Upper lobe of left lung (tissue), 6 donors: ENCODE results near the gene ARMC7. TPM values are rescaled to one million over a fixed set of nuclear protein-coding genes. Genes with fewer than 3 reads are reported as not detected.

ENCODE experiments used
- ATAC-seq, 2 donors: fragments of 200-7000 bp; cut with Tn5 transposase; one replicate each; pipeline ENCODE4 v1.9.1; 2022; ENCODE audit warnings: mild to moderate bottlenecking in 2 of 2, moderate library complexity in 2 of 2; ENCODE audit not compliant: low FRiP score in 2 of 2
- DNase-seq, 2 donors: peaks; one replicate each; pipeline ENCODE4 v3.0.0-alpha.2; 2019 to 2020
- H3K27ac ChIP-seq, 4 donors: fragments of 200-600 bp; sonication (generic); one replicate each; pipeline ENCODE4 v1.5.1; 2016 to 2019
- H3K27me3 ChIP-seq, 4 donors: fragments of 200-600 bp; sonication (generic); one replicate each; pipeline ENCODE4 v1.5.1; 2017 to 2019
- H3K36me3 ChIP-seq, 4 donors: fragments of 200-600 bp; sonication (generic); one replicate each; pipeline ENCODE4 v1.5.1; 2016 to 2019
- H3K4me1 ChIP-seq, 4 donors: fragments of 200-600 bp; sonication (generic); one replicate each; pipeline ENCODE4 v1.5.1; 2018 to 2019
- H3K4me3 ChIP-seq, 4 donors: fragments of 200-600 bp; sonication (generic); one replicate each; pipeline ENCODE4 v1.5.1; 2017 to 2019; ENCODE audit warnings: mild to moderate bottlenecking in 2 of 4, moderate library complexity in 1 of 4
- H3K9me3 ChIP-seq, 4 donors: fragments of 200-600 bp; sonication (generic); one replicate each; pipeline ENCODE4 v1.5.1; 2018 to 2019
- EP300 ChIP-seq, 4 donors: sonication (generic); formaldehyde crosslinking; IDR thresholded peaks; one replicate each; pipeline ENCODE4 v1.5.1; 2017; ENCODE audit warnings: antibody characterized with exemption in 4 of 4, control low read depth in 2 of 4
- POLR2A ChIP-seq, 4 donors: fragments of 450-650 bp; IDR thresholded peaks; one replicate each; pipeline ENCODE4 v1.5.1; 2016 to 2017; ENCODE audit warnings: antibody characterized with exemption in 4 of 4, mild to moderate bottlenecking in 2 of 4
- POLR2AphosphoS5 ChIP-seq, 2 donors: sonication (generic); formaldehyde crosslinking; IDR thresholded peaks; one replicate each; pipeline ENCODE4 v1.5.1; 2017; ENCODE audit warnings: antibody characterized with exemption in 2 of 2
- WGBS, 2 donors: methylation state at CpG; one replicate each; pipeline ENCODE4 v1.1.5; 2017 to 2018; 5-methylcytosine and 5-hydroxymethylcytosine counted together
- total RNA-seq, 6 donors: library from RNA; depleted of rRNA in 4 of 6; stranded (reverse); fragments of >200 nt in 4 of 6; gene quantifications; one replicate each; pipeline versions ENCODE4 v1.1.0 to v1.2.1, GENCODE V29; 2016 to 2021
- TF ChIP-seq, protein P1 (sequence below), 6 experiments: fragments of 450-650 bp in 4 of 6; fragments of 200-600 bp in 2 of 6; sonication (generic) in 2 of 6; IDR thresholded peaks; one replicate each; pipeline ENCODE4 v1.5.1; 2016 to 2019; ENCODE audit warnings: antibody characterized with exemption in 6 of 6
- donor health status: DM: no; HTN: no; CAD: no; lungs with moderate emphysema.
- donor health status: DM: no; HTN: yes; CAD: no; lungs with severe emphysema.

ARMC7 gene
- total RNA-seq, 6 donors from 2014 or later = 7.3 to 29.5 (median 16.6) TPM

DNA sequence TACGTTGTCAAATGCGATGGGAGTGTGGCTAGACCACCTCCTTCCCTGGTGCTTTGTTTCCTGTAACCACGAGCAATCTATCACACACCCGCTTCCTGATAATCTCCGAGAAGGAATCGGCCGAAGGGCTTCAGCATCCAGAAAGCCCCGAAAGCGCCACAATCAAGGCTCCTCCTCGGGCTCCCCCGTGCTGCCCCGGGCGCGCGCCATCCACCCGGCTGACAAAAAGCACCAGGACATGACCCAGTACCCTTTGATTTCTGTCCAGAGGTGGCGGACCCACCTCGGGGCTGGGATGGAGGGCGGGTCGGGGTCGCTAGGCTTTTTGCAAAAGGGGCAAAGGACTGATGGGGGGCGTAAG, 743 bp upstream of the ARMC7 start:
- Histone ChIP-seq H3K4me1 (peaks cover 28 to 54% (median 47%) of the 10 kb centered on the region in 4 donors), H3K27me3 (no peaks in the 10 kb centered on the region), H3K9me3 (no peaks in the 10 kb centered on the region), H3K36me3 (peaks cover 2 to 18% (median 4%) of the 10 kb centered on the region in 4 donors), H3K27ac (peak overlapping the region in 2 of 4 donors; percentile 81 to 92), H3K4me3 (peak overlapping the region; percentile 62 to 92 (median 75))
- TF ChIP-seq POLR2A (IDR thresholded peaks at IDR 0.05) (no peak), POLR2AphosphoS5 (IDR thresholded peaks at IDR 0.05) (no peak), EP300 (IDR thresholded peaks at IDR 0.05) (no peak)
- TF ChIP-seq, protein P1, sequence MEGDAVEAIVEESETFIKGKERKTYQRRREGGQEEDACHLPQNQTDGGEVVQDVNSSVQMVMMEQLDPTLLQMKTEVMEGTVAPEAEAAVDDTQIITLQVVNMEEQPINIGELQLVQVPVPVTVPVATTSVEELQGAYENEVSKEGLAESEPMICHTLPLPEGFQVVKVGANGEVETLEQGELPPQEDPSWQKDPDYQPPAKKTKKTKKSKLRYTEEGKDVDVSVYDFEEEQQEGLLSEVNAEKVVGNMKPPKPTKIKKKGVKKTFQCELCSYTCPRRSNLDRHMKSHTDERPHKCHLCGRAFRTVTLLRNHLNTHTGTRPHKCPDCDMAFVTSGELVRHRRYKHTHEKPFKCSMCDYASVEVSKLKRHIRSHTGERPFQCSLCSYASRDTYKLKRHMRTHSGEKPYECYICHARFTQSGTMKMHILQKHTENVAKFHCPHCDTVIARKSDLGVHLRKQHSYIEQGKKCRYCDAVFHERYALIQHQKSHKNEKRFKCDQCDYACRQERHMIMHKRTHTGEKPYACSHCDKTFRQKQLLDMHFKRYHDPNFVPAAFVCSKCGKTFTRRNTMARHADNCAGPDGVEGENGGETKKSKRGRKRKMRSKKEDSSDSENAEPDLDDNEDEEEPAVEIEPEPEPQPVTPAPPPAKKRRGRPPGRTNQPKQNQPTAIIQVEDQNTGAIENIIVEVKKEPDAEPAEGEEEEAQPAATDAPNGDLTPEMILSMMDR (IDR thresholded peaks at IDR 0.05) = no peak
- 11 to 18% methylated on average over 10 to 14 of the region's 22 CpGs for whole genome bisulfite sequencing, 2 donors
- DNase-seq = no peak
- no peak for ATAC-seq

DNA sequence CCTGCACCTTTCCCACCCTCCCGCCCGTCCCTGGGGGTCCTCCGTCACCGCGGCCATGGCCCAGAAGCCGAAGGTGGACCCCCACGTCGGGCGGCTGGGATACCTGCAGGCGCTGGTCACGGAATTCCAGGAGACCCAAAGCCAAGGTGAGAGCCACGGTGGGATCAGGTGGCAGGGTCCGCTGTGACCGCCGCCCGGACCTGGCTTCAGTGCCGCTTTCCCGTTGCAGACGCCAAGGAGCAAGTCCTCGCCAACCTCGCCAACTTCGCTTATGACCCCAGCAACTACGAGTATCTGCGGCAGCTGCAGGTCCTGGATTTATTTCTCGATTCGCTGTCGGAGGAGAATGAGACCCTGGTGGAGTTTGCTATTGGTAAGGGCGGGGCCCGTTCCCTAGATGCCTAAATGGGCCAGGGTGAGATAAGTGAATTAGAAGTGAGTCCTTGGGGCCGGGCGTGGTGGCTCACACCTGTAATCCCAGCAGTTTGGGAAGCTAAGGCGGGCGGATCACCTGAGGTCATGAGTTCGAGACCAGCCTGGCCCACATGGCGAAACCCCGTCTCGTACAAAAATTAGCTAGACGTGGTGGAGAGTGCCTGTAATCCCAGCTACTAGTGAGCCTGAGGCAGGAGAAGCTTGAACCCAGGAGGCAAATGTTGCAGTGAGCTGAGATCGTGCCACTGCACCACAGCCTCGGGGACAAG, 617 bp downstream of the ARMC7 start:
- H3K36me3 ChIP-seq = peaks cover 0 to 4% (median 0%) of the 10 kb centered on the region in 4 donors
- ATAC-seq (peak in 1 of 2 donors; percentile 9), DNase-seq (peak in 1 of 2 donors; percentile 50)
- H3K4me1 ChIP-seq = peaks cover 40 to 58% (median 49%) of the 10 kb centered on the region in 4 donors
- WGBS, 2 donors = 14 to 53% methylated on average over 19 to 40 of the region's 40 CpGs
- peak overlapping the region; percentile 62 to 92 (median 75) for H3K4me3 ChIP-seq
- TF ChIP-seq, protein P1 (IDR thresholded peaks at IDR 0.05) = no peak
- H3K9me3 ChIP-seq = no peaks in the 10 kb centered on the region
- peak overlapping the region; percentile 70 to 92 (median 84) for H3K27ac ChIP-seq
- H3K27me3 ChIP-seq = no peaks in the 10 kb centered on the region

DNA sequence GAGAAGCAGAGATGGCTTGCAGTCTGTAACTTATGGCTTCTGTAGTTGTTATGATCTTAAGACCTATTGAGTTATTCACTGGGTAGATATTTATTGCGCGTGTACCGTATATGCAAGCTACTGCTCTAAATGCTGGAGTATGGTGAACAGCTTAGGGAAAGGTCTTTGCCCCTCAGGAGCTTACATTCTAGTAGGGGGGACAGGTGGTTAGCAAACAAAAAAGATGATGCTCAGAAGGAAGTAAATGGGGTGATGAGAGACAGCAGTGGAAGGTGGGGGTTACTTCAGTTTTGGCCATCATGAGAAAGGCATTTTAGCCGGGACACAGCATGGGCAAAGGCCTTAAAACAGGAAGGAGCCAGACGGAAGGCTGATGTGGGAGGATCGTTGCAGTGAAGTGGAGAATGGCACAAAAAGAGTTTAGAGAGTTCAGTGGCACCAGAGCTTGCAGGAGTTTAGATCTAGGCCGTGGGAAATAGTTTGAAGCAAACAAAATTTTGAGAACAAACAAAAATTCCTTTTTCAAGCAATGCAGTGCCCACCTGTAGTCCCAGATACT, 2.1 kb downstream of the ARMC7 start:
- Histone ChIP-seq H3K9me3 (no peaks in the 10 kb centered on the region), H3K36me3 (peaks cover 0 to 7% (median 0%) of the 10 kb centered on the region in 4 donors), H3K27ac (peak overlapping the region in 1 of 4 donors; percentile 92), H3K4me1 (peaks cover 45 to 60% (median 53%) of the 10 kb centered on the region in 4 donors), H3K27me3 (no peaks in the 10 kb centered on the region), H3K4me3 (peak overlapping the region in 1 of 4 donors; percentile 68)
- DNase-seq (no peak), ATAC-seq (no peak)
- TF ChIP-seq, protein P1 (IDR thresholded peaks at IDR 0.05) = no peak
- TF ChIP-seq POLR2A (IDR thresholded peaks at IDR 0.05) = no peak
- TF ChIP-seq POLR2AphosphoS5 (IDR thresholded peaks at IDR 0.05) = no peak
- no peak for TF ChIP-seq EP300 (IDR thresholded peaks at IDR 0.05)
- 66 to 78% methylated on average over 7 of the region's 7 CpGs for WGBS, 2 donors

DNA sequence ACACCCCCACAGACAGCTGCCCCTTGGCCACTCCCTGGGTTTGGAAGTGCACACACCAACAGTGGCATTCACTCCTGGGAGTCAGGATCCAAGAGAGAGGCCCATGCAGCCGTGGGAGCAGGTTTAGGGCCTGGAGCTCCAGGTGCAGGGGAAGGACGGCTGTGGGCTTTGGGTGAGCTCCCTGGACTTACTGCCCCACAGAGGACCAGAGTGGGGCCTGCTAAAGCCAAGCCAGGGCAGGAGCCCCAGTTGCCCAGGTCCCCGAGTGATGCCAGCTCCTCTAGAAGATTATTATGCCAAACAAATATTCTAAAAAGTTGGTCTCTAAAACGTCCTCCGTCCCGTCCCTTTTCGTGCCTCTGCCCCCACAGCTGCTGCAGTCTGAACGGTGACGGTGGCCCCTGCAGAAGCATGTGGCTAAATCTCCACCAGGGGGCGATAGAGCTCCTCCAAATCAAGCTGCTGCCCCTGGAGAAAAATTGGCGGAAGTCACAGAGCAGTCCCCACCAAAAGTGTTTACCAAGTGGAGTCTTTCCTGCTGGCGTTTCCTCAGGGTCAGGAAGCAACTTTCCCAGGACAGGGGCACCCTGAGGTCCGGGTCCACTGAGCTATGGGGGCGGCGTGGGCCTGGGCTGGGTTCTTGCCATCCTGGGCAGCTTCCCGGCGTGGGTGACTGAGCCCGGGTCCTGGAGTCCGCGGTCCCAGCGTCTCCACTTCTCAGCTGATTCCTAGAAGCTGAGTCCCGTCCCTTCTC, 4.2 kb downstream of the ARMC7 start:
- Histone ChIP-seq H3K4me3 (peak overlapping the region; percentile 27 to 57 (median 47)), H3K9me3 (no peaks in the 10 kb centered on the region), H3K4me1 (peaks cover 42 to 57% (median 47%) of the 10 kb centered on the region in 4 donors), H3K27me3 (no peaks in the 10 kb centered on the region), H3K36me3 (peaks cover 0 to 9% (median 4%) of the 10 kb centered on the region in 4 donors), H3K27ac (peak overlapping the region; percentile 79 to 94 (median 92))
- WGBS, 2 donors = 0 to 3% methylated on average over 2 to 22 of the region's 22 CpGs
- peak; percentile 88 for ATAC-seq
- peak; percentile 87 to 94 for DNase-seq
- TF ChIP-seq POLR2A (IDR thresholded peaks at IDR 0.05) = peak in 1 of 4 donors; percentile 9
- TF ChIP-seq EP300 (IDR thresholded peaks at IDR 0.05) = no peak
- TF ChIP-seq, protein P1 (IDR thresholded peaks at IDR 0.05) = peak; percentile 92 to 97 (median 96)
- TF ChIP-seq POLR2AphosphoS5 (IDR thresholded peaks at IDR 0.05) = peak; percentile 12 to 47
